A549 (cell line): ENCODE data around the gene METTL16. TPM values are rescaled to one million over a fixed set of nuclear protein-coding genes. Genes with fewer than 3 reads are reported as not detected.

ENCODE experiments used
- ATAC-seq, 2 experiments: fragments of 200-7000 bp in 1 of 2; fragments of >200 bp in 1 of 2; cut with Nextera tagmentation in 1 of 2; cut with Tn5 transposase in 1 of 2; 3 replicates each; pipeline versions ENCODE4 v1.8.0 to v1.9.1; 2018 to 2020; ENCODE audit warnings: mild to moderate bottlenecking in 1 of 2, moderate library complexity in 1 of 2
- CTCF ChIA-PET: fragments of 300-600 bp; sonication (Branson Sonifier 250); formaldehyde crosslinking; extraction: SDS; loops from one replicate; lab custom pipeline; 2021; ENCODE audit warnings: antibody characterized with exemption, inconsistent platforms; lab: Yijun Ruan, JAX
- POLR2A ChIA-PET: fragments of 350-600 bp; formaldehyde crosslinking; extraction: SDS; loops from one replicate; lab custom pipeline; 2021; ENCODE audit warnings: antibody characterized with exemption, inconsistent platforms; lab: Yijun Ruan, JAX
- DNase-seq, 2 experiments: peaks; one replicate each; pipeline versions ENCODE4 v3.0.0 to v3.0.0-alpha.2; 2011 to 2016; ENCODE audit warnings: low read depth in 1 of 2, low spot score in 1 of 2
- FAIRE-seq: peaks from 2 replicates; lab custom pipeline; 2011; peaks lifted over from hg19 to GRCh38; lab: Jason Lieb, UNC
- H3K27ac ChIP-seq, 2 experiments: fragments of >200 bp; sonication (Bioruptor Twin); formaldehyde crosslinking; 3 replicates each; pipeline ENCODE4 v1.5.1; 2016 to 2017
- H3K4me1 ChIP-seq: fragments of >200 bp; sonication (Bioruptor Twin); formaldehyde crosslinking; 3 replicates; pipeline ENCODE4 v1.6.1; 2016
- H3K4me2 ChIP-seq: fragments of >200 bp; sonication (Bioruptor Twin); formaldehyde crosslinking; 3 replicates; pipeline ENCODE4 v1.6.1; 2016
- H3K4me3 ChIP-seq: fragments of >200 bp; sonication (Bioruptor Twin); formaldehyde crosslinking; 3 replicates; pipeline ENCODE4 v1.5.1; 2016
- H3K9me3 ChIP-seq: fragments of >200 bp; sonication (Bioruptor Twin); formaldehyde crosslinking; 3 replicates; pipeline ENCODE4 v1.6.1; 2016
- CEBPB ChIP-seq, 2 experiments: fragments of >200 bp in 1 of 2; sonication (Bioruptor Twin) in 1 of 2; formaldehyde crosslinking in 1 of 2; IDR thresholded peaks; 2 replicates each; pipeline ENCODE4 v1.6.1; 2012 to 2016
- CHD2 ChIP-seq: fragments of 150-350 bp; IDR thresholded peaks from 2 replicates; pipeline ENCODE4 v1.6.1; 2014; ENCODE audit warnings: low read length; ENCODE audit not compliant: partially characterized antibody
- CHD4 ChIP-seq: fragments of 200-600 bp; sonication (generic); IDR thresholded peaks from 2 replicates; pipeline ENCODE4 v1.6.1; 2016; ENCODE audit warnings: antibody characterized with exemption, mild to moderate bottlenecking, borderline replicate concordance
- EP300 ChIP-seq, 2 experiments: fragments of >200 bp; sonication (Bioruptor Twin); formaldehyde crosslinking; IDR thresholded peaks; 2 replicates in 1 of 2; 3 replicates in 1 of 2; pipeline ENCODE4 v1.6.1; 2016 to 2017
- FOSB ChIP-seq: fragments of 250-450 bp; sonication (Bioruptor Pico); IDR thresholded peaks from 2 replicates; pipeline ENCODE4 v1.5.0; 2020; ENCODE audit warnings: mild to moderate bottlenecking, moderate library complexity
- HOXB5 ChIP-seq: fragments of 250-450 bp; sonication (Bioruptor Pico); IDR thresholded peaks from 2 replicates; pipeline ENCODE4 v1.5.0; 2020; ENCODE audit warnings: mild to moderate bottlenecking, moderate library complexity
- JUN ChIP-seq, 2 experiments: fragments of >200 bp; sonication (Bioruptor Twin); formaldehyde crosslinking; IDR thresholded peaks; 2 replicates in 1 of 2; 3 replicates in 1 of 2; pipeline ENCODE4 v1.6.1; 2016 to 2017
- KDM1A ChIP-seq: fragments of 200-600 bp; sonication (generic); IDR thresholded peaks from 2 replicates; pipeline ENCODE4 v1.6.1; 2016; ENCODE audit warnings: low read depth, mild to moderate bottlenecking
- KDM5A ChIP-seq: fragments of 200-600 bp; sonication (generic); IDR thresholded peaks from 2 replicates; pipeline ENCODE4 v1.6.1; 2016; ENCODE audit warnings: antibody characterized with exemption, mild to moderate bottlenecking
- MAFK ChIP-seq: fragments of 450-650 bp; IDR thresholded peaks from 2 replicates; pipeline ENCODE4 v1.6.1; 2014; ENCODE audit not compliant: partially characterized antibody
- NR3C1 ChIP-seq: fragments of >200 bp; sonication (Bioruptor Twin); formaldehyde crosslinking; IDR thresholded peaks from 3 replicates; pipeline ENCODE4 v1.6.1; 2017
- RCOR1 ChIP-seq: fragments of 150-350 bp; IDR thresholded peaks from 2 replicates; pipeline ENCODE4 v1.6.1; 2014; ENCODE audit warnings: antibody characterized with exemption, low read length, low read depth
- RNF2 ChIP-seq: fragments of 200-600 bp; sonication (generic); IDR thresholded peaks from 2 replicates; pipeline ENCODE4 v1.6.1; 2016; ENCODE audit warnings: low read depth, mild to moderate bottlenecking, antibody characterized with exemption, moderate library complexity, borderline replicate concordance
- SREBF2 ChIP-seq: fragments of 450-650 bp; IDR thresholded peaks from 2 replicates; pipeline ENCODE4 v1.6.1; 2014; ENCODE audit warnings: mild to moderate bottlenecking, moderate library complexity
- ZFP36 ChIP-seq: fragments of 450-650 bp; IDR thresholded peaks from 2 replicates; pipeline ENCODE4 v1.6.1; 2014; ENCODE audit warnings: borderline replicate concordance; ENCODE audit not compliant: partially characterized antibody
- WGBS: methylation state at CpG from one replicate; pipeline ENCODE4 v1.1.6; 2017; ENCODE audit errors: missing lambda C conversion rate; 5-methylcytosine and 5-hydroxymethylcytosine counted together
- polyA plus RNA-seq, 4 experiments: library from polyadenylated mRNA; depleted of rRNA in 3 of 4; stranded (reverse); fragments of >200 nt; fragmentation: RNase III in 1 of 4; extraction: RNeasy Plus Mini Kit Qiagen cat#74134 plus additional on column Dnase treatment in 1 of 4; gene quantifications; 2 replicates in 3 of 4; 3 replicates in 1 of 4; pipeline ENCODE4 v1.2.3, GENCODE V29; 2011 to 2017
- TF ChIP-seq, protein P1 (sequence below): IDR thresholded peaks from 2 replicates; pipeline ENCODE4 v1.6.1; 2012; ENCODE audit warnings: low read depth, borderline replicate concordance
- TF ChIP-seq, protein P2 (sequence below): IDR thresholded peaks from 2 replicates; pipeline ENCODE4 v1.6.1; 2012
- TF ChIP-seq, protein P3 (sequence below): fragments of >200 bp; sonication (Bioruptor Twin); formaldehyde crosslinking; IDR thresholded peaks from 3 replicates; pipeline ENCODE4 v1.5.1; 2016

Gene METTL16
- polyA plus RNA-seq, 2 of the 4 experiments (the other 2 are of a cell fraction), result 26.5 to 58.0 TPM

DNA sequence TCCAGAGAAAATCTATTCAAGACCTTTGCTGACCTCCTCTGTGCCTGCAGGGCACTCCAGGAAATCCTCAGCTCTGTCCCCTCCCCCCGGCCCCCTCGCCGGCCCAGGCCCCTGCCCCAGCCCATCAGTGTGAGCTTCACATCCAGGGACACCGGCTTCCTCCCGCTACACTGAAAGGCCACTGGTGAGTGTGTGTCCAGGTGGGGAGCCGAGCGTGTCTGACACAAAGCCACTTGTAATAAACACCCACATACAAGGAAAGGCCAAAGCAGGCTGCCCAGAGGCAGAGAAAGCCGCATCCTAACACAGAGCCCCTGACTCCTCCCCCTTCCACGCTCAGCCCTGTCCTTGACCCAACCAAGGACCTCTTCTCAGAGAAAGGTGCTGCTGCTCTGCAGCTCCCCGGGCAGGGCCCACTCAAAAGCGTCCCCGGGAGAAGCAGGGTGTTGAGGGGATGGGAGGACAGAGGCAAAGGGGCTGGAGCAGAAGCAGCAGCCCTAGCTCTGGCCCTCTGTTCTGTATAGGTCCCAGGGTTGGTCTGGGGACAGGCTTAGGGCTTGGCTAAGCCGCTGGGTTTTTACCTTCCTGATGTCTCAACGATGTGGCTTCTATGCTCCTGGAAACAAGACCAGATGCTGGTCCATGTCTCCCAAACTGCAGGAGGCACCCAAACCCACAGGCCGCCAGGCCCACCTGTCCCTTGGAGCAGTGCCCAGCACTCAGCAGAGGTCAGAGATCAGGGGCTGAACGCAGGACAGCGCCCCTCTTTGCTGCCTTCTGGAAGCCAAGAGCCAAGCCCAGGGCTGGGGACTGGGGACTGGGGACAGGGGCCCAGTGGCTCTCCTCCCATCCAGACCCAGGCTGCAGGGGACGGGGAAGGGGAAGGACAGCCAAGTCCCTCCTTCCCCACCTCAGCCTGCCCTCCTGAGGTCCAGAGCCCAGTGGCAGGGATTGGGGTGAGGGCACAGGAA is 126.2 kb downstream of the METTL16 start:
- ChIA-PET CTCF (interaction anchor here (0.9 to 24.9 kb wide), 6 partner anchors 8 to 33 kb away, joined by 3 to 1099 read pairs (median 8); partner anchors contain the start of gene MNT), POLR2A (no interaction called here)
- no peaks in the 10 kb centered on the region for H3K9me3 ChIP-seq
- no peak overlapping the region for H3K4me2 ChIP-seq
- FAIRE-seq, result no peak
- no peak for DNase-seq
- peak overlapping the region in 1 of 2 experiments; percentile 23; a peak in 1 of 6 replicates for H3K27ac ChIP-seq
- H3K4me3 ChIP-seq, result no peak overlapping the region
- WGBS, result 84% methylated on average over 17 of the region's 18 CpGs
- ATAC-seq, result peak in 1 of 2 experiments; percentile 2; a peak in 2 of 6 replicates
- peaks cover 9% of the 10 kb centered on the region; the same call in 2 of the 3 replicates for H3K4me1 ChIP-seq
- no peak for TF ChIP-seq CEBPB (IDR thresholded peaks at IDR 0.05)
- no peak for TF ChIP-seq MAFK
- no peak for TF ChIP-seq KDM5A
- no peak for TF ChIP-seq EP300 (IDR thresholded peaks at IDR 0.05)
- TF ChIP-seq KDM1A, result no peak
- TF ChIP-seq CHD2, result no peak
- TF ChIP-seq RNF2, result no peak
- TF ChIP-seq, protein P1, sequence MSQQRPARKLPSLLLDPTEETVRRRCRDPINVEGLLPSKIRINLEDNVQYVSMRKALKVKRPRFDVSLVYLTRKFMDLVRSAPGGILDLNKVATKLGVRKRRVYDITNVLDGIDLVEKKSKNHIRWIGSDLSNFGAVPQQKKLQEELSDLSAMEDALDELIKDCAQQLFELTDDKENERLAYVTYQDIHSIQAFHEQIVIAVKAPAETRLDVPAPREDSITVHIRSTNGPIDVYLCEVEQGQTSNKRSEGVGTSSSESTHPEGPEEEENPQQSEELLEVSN, result no peak
- no peak for TF ChIP-seq HOXB5 (CRISPR knock-in tag)
- no peak for TF ChIP-seq RCOR1
- TF ChIP-seq, protein P2, sequence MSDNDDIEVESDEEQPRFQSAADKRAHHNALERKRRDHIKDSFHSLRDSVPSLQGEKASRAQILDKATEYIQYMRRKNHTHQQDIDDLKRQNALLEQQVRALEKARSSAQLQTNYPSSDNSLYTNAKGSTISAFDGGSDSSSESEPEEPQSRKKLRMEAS, result no peak
- no peak for TF ChIP-seq SREBF2
- no peak for TF ChIP-seq NR3C1
- TF ChIP-seq FOSB, result no peak
- TF ChIP-seq CHD4, result no peak
- no peak for TF ChIP-seq JUN (IDR thresholded peaks at IDR 0.05)
- TF ChIP-seq, protein P3, sequence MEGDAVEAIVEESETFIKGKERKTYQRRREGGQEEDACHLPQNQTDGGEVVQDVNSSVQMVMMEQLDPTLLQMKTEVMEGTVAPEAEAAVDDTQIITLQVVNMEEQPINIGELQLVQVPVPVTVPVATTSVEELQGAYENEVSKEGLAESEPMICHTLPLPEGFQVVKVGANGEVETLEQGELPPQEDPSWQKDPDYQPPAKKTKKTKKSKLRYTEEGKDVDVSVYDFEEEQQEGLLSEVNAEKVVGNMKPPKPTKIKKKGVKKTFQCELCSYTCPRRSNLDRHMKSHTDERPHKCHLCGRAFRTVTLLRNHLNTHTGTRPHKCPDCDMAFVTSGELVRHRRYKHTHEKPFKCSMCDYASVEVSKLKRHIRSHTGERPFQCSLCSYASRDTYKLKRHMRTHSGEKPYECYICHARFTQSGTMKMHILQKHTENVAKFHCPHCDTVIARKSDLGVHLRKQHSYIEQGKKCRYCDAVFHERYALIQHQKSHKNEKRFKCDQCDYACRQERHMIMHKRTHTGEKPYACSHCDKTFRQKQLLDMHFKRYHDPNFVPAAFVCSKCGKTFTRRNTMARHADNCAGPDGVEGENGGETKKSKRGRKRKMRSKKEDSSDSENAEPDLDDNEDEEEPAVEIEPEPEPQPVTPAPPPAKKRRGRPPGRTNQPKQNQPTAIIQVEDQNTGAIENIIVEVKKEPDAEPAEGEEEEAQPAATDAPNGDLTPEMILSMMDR, result no peak

DNA sequence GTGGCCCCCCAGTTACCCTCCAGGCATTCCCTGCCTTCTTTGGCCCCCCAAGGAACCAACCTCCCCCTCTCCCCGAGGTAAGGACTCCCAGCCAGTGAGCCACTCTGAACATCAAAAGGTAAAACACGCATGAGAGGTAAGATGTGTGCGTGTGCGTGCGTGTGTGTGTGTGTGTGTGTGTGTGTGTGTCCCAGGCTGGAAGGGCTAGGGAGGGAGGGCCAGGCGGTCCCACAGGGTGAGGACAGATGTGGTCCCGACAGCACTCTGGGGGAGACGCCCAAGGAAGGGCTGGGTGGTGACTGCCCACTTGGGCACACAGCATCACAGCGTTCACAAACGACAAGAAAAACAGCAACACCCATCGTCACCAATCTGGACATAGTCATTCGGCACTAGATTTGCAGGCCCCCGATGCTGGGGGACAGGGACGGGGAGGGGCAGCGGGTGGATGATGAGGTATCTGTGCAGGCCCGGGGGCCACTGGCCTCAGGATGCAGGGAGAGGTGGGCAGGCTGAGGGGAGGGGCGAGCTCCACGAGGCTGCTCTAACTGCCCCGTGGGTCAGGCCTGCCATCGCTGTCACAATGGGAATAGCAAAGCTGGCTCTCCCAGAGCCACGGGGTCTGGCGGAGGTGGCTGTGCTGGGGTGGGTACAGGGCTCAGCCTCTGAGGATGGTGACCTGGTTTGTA is 127.1 kb downstream of the METTL16 start:
- ChIA-PET POLR2A (no interaction called here), CTCF (interaction anchor here (0.9 to 24.9 kb wide), 7 partner anchors 8 to 32 kb away, joined by 3 to 1099 read pairs (median 48); partner anchors contain the start of gene MNT)
- H3K9me3 ChIP-seq, result no peaks in the 10 kb centered on the region
- FAIRE-seq (no peak), DNase-seq (no peak), ATAC-seq (no peak)
- H3K4me2 ChIP-seq, result no peak overlapping the region
- 90% methylated on average over 22 of the region's 22 CpGs for WGBS
- TF ChIP-seq ZFP36, result no peak
- peaks cover 9% of the 10 kb centered on the region; the same call in 2 of the 3 replicates for H3K4me1 ChIP-seq
- H3K4me3 ChIP-seq, result no peak overlapping the region
- H3K27ac ChIP-seq, result no peak overlapping the region
